Dendritic cell treated with granulocyte-macrophage colony-stimulating factor and Interleukin-4, amounts not matched to agents 40 ng/mL and 50 ng/mL, for 4 days (primary cell): ENCODE data around the gene PCCA.
"Not testable (repeated sequence)": the region's sequence is repeated elsewhere in the genome, so short reads cannot be mapped to it uniquely, and the experiment has no call there.

Source experiments
- H3K27ac Mint-ChIP-seq: one replicate; pipeline ENCODE4 v1.8.0; 2022; ENCODE audit warnings: mild to moderate bottlenecking, mixed read lengths
- H3K27me3 Mint-ChIP-seq: one replicate; pipeline ENCODE4 v1.8.0; 2022; ENCODE audit warnings: mild to moderate bottlenecking, mixed read lengths
- H3K36me3 Mint-ChIP-seq: one replicate; pipeline ENCODE4 v1.8.0; 2022; ENCODE audit warnings: low read depth, mixed read lengths
- H3K4me1 Mint-ChIP-seq: one replicate; pipeline ENCODE4 v1.8.0; 2022; ENCODE audit warnings: low read depth, mixed read lengths
- H3K4me3 Mint-ChIP-seq: one replicate; pipeline ENCODE4 v1.8.0; 2022; ENCODE audit warnings: mild to moderate bottlenecking, moderate library complexity, mixed read lengths
- H3K9me3 Mint-ChIP-seq: one replicate; pipeline ENCODE4 v1.8.0; 2022; ENCODE audit warnings: mixed read lengths
- intact Hi-C: fragments of 100-400 bp; cut with micrococcal nuclease; formaldehyde crosslinking; loops from one replicate; pipeline ENCODE4 v1.15.0; 2022

PCCA gene

GRCh38 chr13:100565286-100565685, 476.4 kb downstream of the PCCA start:
- Mint-ChIP-seq H3K9me3 (peaks cover 13% of the 10 kb centered on the region), H3K4me1 (no peaks in the 10 kb centered on the region), H3K4me3 (no peak overlapping the region), H3K27me3 (no peaks in the 10 kb centered on the region), H3K36me3 (no peaks in the 10 kb centered on the region), H3K27ac (no peak overlapping the region)
- intact Hi-C loops = no loop called here

GRCh38 chr13:100566543-100566942, 477.6 kb downstream of the PCCA start:
- H3K36me3 Mint-ChIP-seq = no peaks in the 10 kb centered on the region
- no peak overlapping the region for H3K27ac Mint-ChIP-seq
- H3K4me1 Mint-ChIP-seq = no peaks in the 10 kb centered on the region
- H3K27me3 Mint-ChIP-seq = no peaks in the 10 kb centered on the region
- H3K9me3 Mint-ChIP-seq = peaks cover 13% of the 10 kb centered on the region
- intact Hi-C loops = no loop called here
- no peak overlapping the region for H3K4me3 Mint-ChIP-seq

- Mint-ChIP-seq H3K36me3 (no peaks in the 10 kb centered on the region), H3K27me3 (no peaks in the 10 kb centered on the region), H3K4me1 (no peaks in the 10 kb centered on the region), H3K27ac (no peak overlapping the region), H3K4me3 (no peak overlapping the region), H3K9me3 (no peaks in the 10 kb centered on the region)
- intact Hi-C loops = loop anchor here (1.0 to 5.0 kb wide), 3 partner anchors 54 to 554 kb away; no protein-coding TSS in a partner anchor
These were observed 484.2 kb downstream of the PCCA start for GRCh38 chr13:100573121-100573520.

- H3K4me3 Mint-ChIP-seq, intact Hi-C loops, H3K27me3 Mint-ChIP-seq, H3K27ac Mint-ChIP-seq: not testable (repeated sequence)
- H3K36me3 Mint-ChIP-seq = peaks cover 28% of the 10 kb centered on the region
- peaks cover 15% of the 10 kb centered on the region for H3K9me3 Mint-ChIP-seq
- peaks cover 13% of the 10 kb centered on the region for H3K4me1 Mint-ChIP-seq
These were observed 488.3 kb downstream of the PCCA start for GRCh38 chr13:100577239-100577638.
